Measurements from ENCODE around the gene A4GALT.

- TF ChIP-seq CTCF (IDR thresholded peaks at IDR 0.05; ENCODE audit: insufficient read depth, low read length, poor library complexity, severe bottlenecking) (no peak), EZH2phosphoT487 (conservative IDR thresholded peaks at IDR 0.05; ENCODE audit: low read length) (no peak)
Measured at GRCh38 chr22:42726811-42727210, 6.1 kb upstream of the A4GALT start.
